Neural progenitor cell (in vitro differentiated cells): Measurements from ENCODE around the gene CALN1.

Experiments
- CTCF ChIP-seq: fragments of 200-600 bp; sonication (generic); IDR thresholded peaks from 2 replicates; pipeline ENCODE4 v1.5.1; 2017; ENCODE audit warnings: antibody characterized with exemption, mild to moderate bottlenecking
- EZH2 ChIP-seq: fragments of 200-600 bp; sonication (generic); IDR thresholded peaks from 2 replicates; pipeline ENCODE4 v1.6.1; 2017; ENCODE audit warnings: antibody characterized with exemption, mild to moderate bottlenecking, moderate library complexity

GRCh38 chr7:72267291-72267800, 144.8 kb downstream of the CALN1 start:
- TF ChIP-seq CTCF: no peak
- no peak for TF ChIP-seq EZH2
